Dermis microvascular lymphatic vessel endothelial cell (primary cell): ENCODE measurements around the gene BCL2A1. TPM values are rescaled to one million over a fixed set of nuclear protein-coding genes. Genes with fewer than 3 reads are reported as not detected.
"Not testable (repeated sequence)": the region's sequence is repeated elsewhere in the genome, so short reads cannot be mapped to it uniquely, and the experiment has no call there.

Experiments used
- DNase-seq, 2 donors: peaks; one replicate each; pipeline versions ENCODE4 v3.0.0 to v3.0.0-alpha.2; 2010; ENCODE audit warnings: low read depth in 2 of 2
- total RNA-seq: library from RNA; depleted of rRNA; stranded (reverse); fragments of >200 nt; gene quantifications from 2 replicates; pipeline ENCODE4 v1.2.1, GENCODE V29; 2014

The BCL2A1 gene
- total RNA-seq, 1 donor from 2014 or later, result 0.13 TPM

DNA sequence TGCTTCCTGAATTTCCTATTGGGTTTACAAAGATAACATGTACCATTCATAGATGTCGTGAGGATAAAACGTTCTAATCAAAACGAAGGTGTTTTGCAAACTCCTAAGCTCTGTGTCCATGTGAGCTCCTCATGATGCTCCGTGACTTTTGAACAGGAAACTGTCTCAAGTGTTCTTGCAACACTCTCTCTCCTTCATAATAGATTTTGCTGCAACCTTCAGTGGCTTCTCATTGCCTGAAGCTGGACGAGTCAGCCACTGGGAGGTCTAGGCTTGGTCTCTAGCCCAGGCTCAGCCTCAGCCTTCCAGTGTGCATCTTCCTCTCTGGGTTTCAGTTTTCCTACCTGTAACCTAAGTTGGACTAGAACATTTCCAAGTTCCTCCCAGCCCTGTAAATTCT lies 18.7 kb upstream of the BCL2A1 start:
- no peak for DNase-seq

DNA sequence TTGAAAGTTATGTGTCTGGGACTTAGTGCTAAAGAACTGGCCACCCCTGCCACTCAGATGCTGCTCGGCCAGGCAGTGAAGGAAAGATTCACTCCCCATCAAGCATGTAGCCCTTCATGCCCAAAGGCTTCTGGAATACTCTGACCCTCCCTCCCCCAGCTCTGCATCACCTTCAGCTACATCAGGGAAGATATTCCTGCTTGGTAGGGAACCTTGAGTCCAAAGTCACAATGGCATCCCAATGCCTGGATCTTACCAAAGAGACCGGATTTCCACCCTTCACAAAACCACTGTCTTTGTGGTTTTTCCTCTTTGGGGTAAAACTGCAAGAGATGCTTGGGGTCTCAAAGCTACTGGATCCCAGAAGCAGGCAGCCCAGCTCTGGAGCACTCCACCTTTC lies 18.2 kb upstream of the BCL2A1 start:
- DNase-seq, result no peak

GRCh38 chr15:79988448-79989117 lies 17.6 kb upstream of the BCL2A1 start:
- no peak for DNase-seq

GRCh38 chr15:79987969-79988368 lies 17.0 kb upstream of the BCL2A1 start:
- no peak for DNase-seq

GRCh38 chr15:79987569-79987955 lies 16.6 kb upstream of the BCL2A1 start:
- no peak for DNase-seq

GRCh38 chr15:79981831-79982455 lies 10.9 kb upstream of the BCL2A1 start:
- DNase-seq, result no peak

DNA sequence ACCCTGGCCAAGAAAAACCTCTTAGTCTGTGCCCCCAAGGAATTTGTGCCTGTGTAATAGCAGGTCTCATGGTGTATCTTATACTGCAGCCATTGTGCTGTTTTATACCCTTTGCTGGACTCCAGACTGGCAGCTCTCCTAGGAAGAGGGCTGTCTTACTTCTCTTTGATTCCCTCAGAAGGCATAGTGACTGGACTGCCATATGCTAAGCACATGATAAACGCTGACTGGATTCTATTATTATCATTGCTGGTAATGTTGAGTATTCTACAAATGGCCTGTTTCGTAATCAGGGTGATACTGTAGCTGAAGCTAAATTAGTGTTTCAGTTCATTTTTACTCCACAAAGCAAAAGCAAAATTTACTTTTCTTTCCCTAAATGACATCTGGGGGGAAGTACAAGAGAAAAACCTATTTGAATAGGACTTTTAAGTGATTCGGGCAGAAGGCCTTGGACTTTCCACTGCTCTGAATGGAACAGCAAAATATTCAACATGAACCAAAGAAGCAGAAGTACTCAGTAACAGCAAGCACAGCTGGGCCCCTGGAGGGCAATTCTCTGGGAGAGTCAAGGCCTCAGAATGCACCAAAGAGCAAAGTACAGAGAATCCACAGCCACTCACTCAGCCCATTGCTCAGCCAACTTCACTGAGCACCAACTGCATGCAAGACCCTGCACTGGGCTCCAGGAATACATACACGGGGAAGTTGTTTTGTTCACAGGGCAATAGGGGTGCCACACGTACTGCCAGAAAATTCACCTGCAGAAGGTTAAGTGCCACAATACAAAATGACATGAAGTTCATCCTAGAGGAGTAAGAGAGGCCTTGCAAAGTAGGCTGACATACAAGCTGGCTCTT lies 7.9 kb upstream of the BCL2A1 start:
- no peak for DNase-seq

DNA sequence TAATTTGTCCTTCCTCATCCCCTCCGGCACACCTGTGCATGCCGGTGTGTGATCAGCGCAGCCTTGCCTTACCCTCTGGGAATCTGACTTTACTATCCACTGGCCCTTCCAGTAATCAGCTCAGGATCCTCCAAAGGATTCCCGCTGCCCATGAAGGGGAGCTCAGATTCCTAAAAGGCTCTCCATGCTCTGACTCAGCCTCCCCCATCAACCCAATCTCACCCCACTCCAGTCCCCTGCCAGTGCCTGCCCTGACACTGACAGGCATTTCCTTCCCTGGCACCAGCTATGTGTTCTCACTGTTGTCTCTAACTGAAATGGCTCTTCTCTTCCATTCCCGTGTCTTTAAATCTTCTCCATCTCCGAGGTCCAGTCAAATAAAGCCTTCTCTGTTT lies 7.3 kb upstream of the BCL2A1 start:
- DNase-seq, result no peak

DNA sequence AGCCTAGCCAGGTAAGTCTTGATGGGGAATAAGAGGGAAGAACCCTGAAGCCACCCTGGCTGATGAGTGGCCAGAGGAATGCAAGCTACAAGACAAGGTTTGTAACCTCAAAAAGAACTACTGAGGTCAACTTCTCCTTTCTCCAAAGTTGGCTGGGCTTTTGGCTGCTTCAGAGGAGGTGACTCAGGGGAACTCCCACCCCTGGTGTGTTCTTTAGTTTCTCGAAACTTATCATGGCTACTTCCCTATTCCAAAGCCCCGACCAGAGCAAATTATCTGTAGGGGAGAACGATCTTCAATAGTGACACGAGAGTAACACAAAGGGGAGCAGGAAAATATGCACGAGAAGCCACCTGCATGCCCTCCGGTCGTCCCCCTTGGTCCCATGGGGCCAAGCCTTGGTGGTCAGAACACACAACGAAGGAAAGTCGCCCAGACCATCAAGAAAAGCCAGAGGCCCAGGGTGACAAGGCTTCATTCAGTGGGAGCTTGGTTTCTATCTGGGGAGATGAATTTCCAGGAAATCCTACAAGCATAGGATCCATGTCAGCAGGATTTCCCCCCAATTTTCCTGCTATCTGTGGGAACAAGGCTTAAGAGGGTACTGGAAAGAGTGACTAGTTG lies 6.5 kb upstream of the BCL2A1 start:
- no peak for DNase-seq

GRCh38 chr15:79973456-79974195 lies 2.6 kb upstream of the BCL2A1 start:
- DNase-seq, result no peak

DNA sequence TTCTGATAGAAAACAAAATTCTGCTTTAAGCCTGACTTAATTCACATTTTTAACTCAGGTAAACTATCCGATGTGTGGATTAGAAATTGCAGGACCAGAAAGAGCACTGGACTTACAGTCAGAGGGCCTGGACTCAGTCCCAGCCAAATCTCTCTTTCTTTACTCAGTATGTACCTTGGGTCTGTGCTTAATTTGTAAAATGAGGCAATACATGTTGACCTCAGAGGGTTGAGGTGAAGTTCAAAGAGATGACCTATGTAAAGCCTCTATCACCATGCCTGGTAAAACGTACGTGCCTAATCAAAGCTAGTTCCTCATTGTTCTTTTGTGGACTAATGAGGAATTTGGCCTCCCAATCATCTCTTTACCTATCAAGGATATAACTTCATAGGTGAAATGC lies 1.9 kb upstream of the BCL2A1 start:
- DNase-seq, result no peak

DNA sequence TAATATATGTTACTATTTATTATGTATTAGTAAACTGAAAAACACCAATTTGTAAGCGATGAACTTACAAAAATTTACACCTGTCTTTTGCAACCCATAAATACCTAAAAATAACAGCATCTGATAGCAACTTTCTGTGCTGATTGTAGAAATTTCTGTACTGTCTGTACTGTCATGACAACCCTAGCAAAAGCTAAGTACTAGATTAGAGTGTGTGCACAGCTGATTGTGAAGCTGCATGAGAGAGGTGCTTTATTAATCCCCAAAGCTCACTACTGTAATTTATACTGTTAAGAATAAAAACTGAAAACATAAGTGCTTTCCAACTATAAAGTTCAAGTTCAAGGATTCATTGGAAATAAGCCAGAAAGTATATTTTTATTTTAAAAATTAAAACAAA lies 815 bp downstream of the BCL2A1 start:
- no peak for DNase-seq

DNA sequence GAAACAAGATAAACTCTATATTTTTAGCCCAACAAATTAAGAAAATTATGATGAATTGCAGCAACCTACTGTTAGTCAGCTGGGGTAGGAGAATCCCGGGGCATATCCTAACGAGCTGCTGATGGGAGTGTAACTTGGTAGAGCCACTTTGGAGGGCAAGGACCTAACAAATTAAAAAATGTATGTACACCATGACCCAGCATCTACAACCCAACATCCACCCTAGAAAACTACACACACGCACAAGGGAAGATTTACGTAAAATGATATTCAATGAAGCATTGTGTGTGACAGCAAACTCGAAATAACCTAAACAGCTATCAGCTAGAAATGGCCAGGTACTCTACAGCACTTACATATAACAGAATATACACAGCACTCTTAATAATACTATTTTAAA lies 1.9 kb downstream of the BCL2A1 start:
- DNase-seq, result no peak

- DNase-seq, result no peak
Measured at GRCh38 chr15:79967298-79968182, 3.5 kb downstream of the BCL2A1 start.

DNA sequence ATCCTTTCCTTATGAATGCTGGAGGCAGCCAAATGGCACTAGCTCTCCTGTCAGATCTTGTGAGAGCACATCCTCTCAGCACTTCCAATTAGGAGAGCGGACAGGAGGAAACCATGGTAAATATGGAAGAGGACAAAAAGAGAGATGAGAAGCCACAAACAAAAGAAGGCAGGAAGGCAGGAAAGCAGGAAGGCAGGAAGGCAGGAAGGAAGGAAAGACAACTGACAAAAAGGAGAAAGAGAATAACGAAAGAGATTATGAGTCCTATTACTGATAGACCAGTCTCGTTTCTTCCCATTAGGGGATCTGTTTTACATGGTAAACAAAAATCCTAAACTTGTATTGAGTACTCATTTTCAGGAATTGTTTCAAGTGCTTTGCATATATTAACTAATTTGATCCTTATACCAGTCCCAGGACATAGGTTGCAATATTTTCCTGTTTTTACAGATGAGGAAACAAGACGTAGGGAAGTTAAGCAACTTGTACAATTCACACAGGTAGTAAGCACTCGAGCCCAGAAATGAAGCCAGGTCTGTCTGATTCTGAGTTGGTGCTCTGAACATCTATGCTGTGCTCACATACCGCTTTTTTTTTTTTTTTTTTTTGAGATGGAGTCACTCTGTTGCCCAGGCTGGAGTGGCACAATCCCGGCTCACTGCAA lies 4.2 kb downstream of the BCL2A1 start:
- DNase-seq, result no peak

GRCh38 chr15:79965846-79966630 lies 5.0 kb downstream of the BCL2A1 start:
- DNase-seq, result no peak

GRCh38 chr15:79964232-79964805 lies 6.7 kb downstream of the BCL2A1 start:
- no peak for DNase-seq

- DNase-seq, result not testable (repeated sequence)
Measured at GRCh38 chr15:79962921-79963320, 8.1 kb downstream of the BCL2A1 start.

DNA sequence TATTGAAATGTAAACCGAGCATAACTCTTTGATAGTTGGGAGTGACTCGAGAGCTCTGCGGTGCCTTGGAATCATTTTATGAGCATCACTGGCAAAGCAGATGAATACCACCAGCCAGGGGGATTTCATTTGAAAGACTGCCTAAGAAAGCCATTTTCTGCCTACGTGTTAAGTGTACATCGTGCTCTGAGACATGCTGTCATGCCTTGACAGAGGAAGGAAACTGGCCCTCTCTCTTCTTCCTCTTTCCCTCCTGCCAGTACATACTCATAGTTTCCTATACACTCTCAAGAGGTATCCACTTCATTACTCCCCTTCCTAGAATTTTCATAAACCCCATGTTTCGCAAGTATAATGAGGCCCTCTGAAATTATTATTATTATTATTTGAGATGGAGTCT lies 8.8 kb downstream of the BCL2A1 start:
- no peak for DNase-seq
